ENCODE results near the gene FRG1. TPM values are rescaled to one million over a fixed set of nuclear protein-coding genes. Genes with fewer than 3 reads are reported as not detected.

The FRG1 gene
- total and polyA plus RNA-seq, 2 donors from 2014 or later = 43.2 to 60.6 TPM

Other genes with a start within 250 kb of the FRG1 start
- gene FRG2, start 86.4 kb downstream of the FRG1 start, total RNA-seq = not detected
- not detected for gene FRG2, start 86.4 kb downstream of the FRG1 start, polyA plus RNA-seq (ENCODE audit: insufficient read depth, low read depth, low replicate concordance)
- gene DBET, start 123.6 kb downstream of the FRG1 start, total RNA-seq = not detected
- not detected for gene DBET, start 123.6 kb downstream of the FRG1 start, polyA plus RNA-seq (ENCODE audit: insufficient read depth, low read depth, low replicate concordance)
- gene DUX4, start 232.9 kb downstream of the FRG1 start, total RNA-seq = not detected
- gene DUX4, start 232.9 kb downstream of the FRG1 start, polyA plus RNA-seq (ENCODE audit: insufficient read depth, low read depth, low replicate concordance) = not detected